Measurements from ENCODE around the gene ZMIZ1. TPM values are rescaled to one million over a fixed set of nuclear protein-coding genes. Genes with fewer than 3 reads are reported as not detected.

ZMIZ1 gene
- polyA plus RNA-seq, 3 donors: 3.3 to 64.6 (median 8.9) TPM

GRCh38 chr10:79168210-79168609, 99.4 kb downstream of the ZMIZ1 start:
- H2AFZ ChIP-seq (ENCODE audit: insufficient read depth, low read depth, low read length, poor library complexity, severe bottlenecking): no peak overlapping the region
- H3K27me3 ChIP-seq (ENCODE audit: control insufficient read depth in 2 of 2, insufficient read depth in 2 of 2, low read length in 2 of 2): no peaks in the 10 kb centered on the region
- no peaks in the 10 kb centered on the region for H3K9me3 ChIP-seq (replicated peaks in 1 of 2; ENCODE audit: control insufficient read depth in 1 of 2, insufficient read depth in 1 of 2, low read length in 2 of 2)
- TF ChIP-seq CTCF (IDR thresholded peaks at IDR 0.05): no peak
- no peak for DNase-seq
- H3K4me1 ChIP-seq (ENCODE audit: control insufficient read depth in 1 of 2, insufficient read depth in 2 of 2, low read length in 2 of 2): no peaks in the 10 kb centered on the region
- Mint-ChIP-seq H3K4me3 (no peak overlapping the region), H3K9me3 (no peaks in the 10 kb centered on the region), H3K27ac (peak overlapping the region in 1 of 7 donors; percentile 29), H3K36me3 (peaks cover 65 to 81% of the 10 kb centered on the region in 2 donors), H3K4me1 (no peaks in the 10 kb centered on the region), H3K27me3 (ENCODE audit: low read depth in 3 of 3) (peaks cover 0 to 5% (median 0%) of the 10 kb centered on the region in 3 donors)
- no peak overlapping the region for H3K4me2 ChIP-seq (replicated peaks; ENCODE audit: extremely low read depth, low read length, poor library complexity, severe bottlenecking)
- H4K20me1 ChIP-seq (ENCODE audit: insufficient read depth, low read length): peaks cover 99% of the 10 kb centered on the region
- no peak overlapping the region for H3K4me3 ChIP-seq (replicated peaks in 1 of 3; ENCODE audit: low read depth in 2 of 3, low read length in 3 of 3)
- no peak overlapping the region for H3K9ac ChIP-seq (ENCODE audit: insufficient read depth, low read length, poor library complexity, severe bottlenecking)
- intact Hi-C loops (cut with micrococcal nuclease): no loop called here
- H3K36me3 ChIP-seq (replicated peaks in 1 of 2; ENCODE audit: control insufficient read depth in 1 of 2, insufficient read depth in 2 of 2, low read length in 2 of 2): peaks cover 65 to 99% of the 10 kb centered on the region in 2 donors
- H3K27ac ChIP-seq (ENCODE audit: low read depth in 1 of 2, low read length in 2 of 2): peak overlapping the region in 1 of 2 donors; percentile 31
- H3K79me2 ChIP-seq (ENCODE audit: insufficient read depth, low read length): no peaks in the 10 kb centered on the region
- WGBS (ENCODE audit: insufficient coverage): 100% methylated on average over 2 of the region's 5 CpGs

- intact Hi-C loops (cut with micrococcal nuclease): no loop called here
- Mint-ChIP-seq H3K4me3 (no peak overlapping the region), H3K27ac (no peak overlapping the region), H3K9me3 (no peaks in the 10 kb centered on the region), H3K27me3 (ENCODE audit: low read depth in 3 of 3) (peaks cover 0 to 5% (median 2%) of the 10 kb centered on the region in 3 donors), H3K36me3 (peaks cover 67 to 84% of the 10 kb centered on the region in 2 donors), H3K4me1 (peaks cover 5% of the 10 kb centered on the region)
- H2AFZ ChIP-seq (ENCODE audit: insufficient read depth, low read depth, low read length, poor library complexity, severe bottlenecking): no peak overlapping the region
- peaks cover 99% of the 10 kb centered on the region for H4K20me1 ChIP-seq (ENCODE audit: insufficient read depth, low read length)
- no peaks in the 10 kb centered on the region for H3K4me1 ChIP-seq (ENCODE audit: control insufficient read depth in 1 of 2, insufficient read depth in 2 of 2, low read length in 2 of 2)
- no peak overlapping the region for H3K4me3 ChIP-seq (replicated peaks in 1 of 3; ENCODE audit: low read depth in 2 of 3, low read length in 3 of 3)
- no peak for TF ChIP-seq CTCF (IDR thresholded peaks at IDR 0.05)
- H3K9me3 ChIP-seq (replicated peaks in 1 of 2; ENCODE audit: control insufficient read depth in 1 of 2, insufficient read depth in 1 of 2, low read length in 2 of 2): no peaks in the 10 kb centered on the region
- no peak for DNase-seq
- peaks cover 58 to 98% of the 10 kb centered on the region in 2 donors for H3K36me3 ChIP-seq (replicated peaks in 1 of 2; ENCODE audit: control insufficient read depth in 1 of 2, insufficient read depth in 2 of 2, low read length in 2 of 2)
- no peaks in the 10 kb centered on the region for H3K27me3 ChIP-seq (ENCODE audit: control insufficient read depth in 2 of 2, insufficient read depth in 2 of 2, low read length in 2 of 2)
- 96% methylated on average over 3 of the region's 4 CpGs for WGBS (ENCODE audit: insufficient coverage)
- H3K27ac ChIP-seq (ENCODE audit: low read depth in 1 of 2, low read length in 2 of 2): no peak overlapping the region
- H3K9ac ChIP-seq (ENCODE audit: insufficient read depth, low read length, poor library complexity, severe bottlenecking): no peak overlapping the region
- no peak overlapping the region for H3K4me2 ChIP-seq (replicated peaks; ENCODE audit: extremely low read depth, low read length, poor library complexity, severe bottlenecking)
- no peaks in the 10 kb centered on the region for H3K79me2 ChIP-seq (ENCODE audit: insufficient read depth, low read length)
Measured at GRCh38 chr10:79170226-79170752, 101.5 kb downstream of the ZMIZ1 start.
